ENCODE measurements around the gene FOXS1.
A peak's percentile ranks its signal among the peaks of the same experiment; 100 is the strongest.

FOXS1 gene

GRCh38 chr20:31862506-31862905, 17.1 kb upstream of the FOXS1 start:
- in situ Hi-C loops (cut with HindIII; ENCODE audit: low pct_ligation_motif_present, low pct_unique_long_range_greater_than_20kb, low sequenced_read_pairs), result no loop called here

GRCh38 chr20:31862157-31862470, 16.7 kb upstream of the FOXS1 start:
- in situ Hi-C loops (cut with HindIII; ENCODE audit: low pct_ligation_motif_present, low pct_unique_long_range_greater_than_20kb, low sequenced_read_pairs), result no loop called here
- DNase-seq, result no peak

More at GRCh38 chr20:31862506-31862905, 17.1 kb upstream of the FOXS1 start:
- no peak for DNase-seq

- peak; percentile 73 for DNase-seq
Observed at GRCh38 chr20:31861385-31862156, 16.2 kb upstream of the FOXS1 start.

GRCh38 chr20:31861135-31861384, 15.7 kb upstream of the FOXS1 start:
- no peak for DNase-seq
- in situ Hi-C loops (cut with HindIII; ENCODE audit: low pct_ligation_motif_present, low pct_unique_long_range_greater_than_20kb, low sequenced_read_pairs), result no loop called here

More at GRCh38 chr20:31861385-31862156, 16.2 kb upstream of the FOXS1 start:
- in situ Hi-C loops (cut with HindIII; ENCODE audit: low pct_ligation_motif_present, low pct_unique_long_range_greater_than_20kb, low sequenced_read_pairs), result no loop called here

GRCh38 chr20:31860390-31861134, 15.2 kb upstream of the FOXS1 start:
- in situ Hi-C loops (cut with HindIII; ENCODE audit: low pct_ligation_motif_present, low pct_unique_long_range_greater_than_20kb, low sequenced_read_pairs), result no loop called here

GRCh38 chr20:31859998-31860380, 14.6 kb upstream of the FOXS1 start:
- DNase-seq, result no peak
- in situ Hi-C loops (cut with HindIII; ENCODE audit: low pct_ligation_motif_present, low pct_unique_long_range_greater_than_20kb, low sequenced_read_pairs), result no loop called here

More at GRCh38 chr20:31860390-31861134, 15.2 kb upstream of the FOXS1 start:
- DNase-seq, result peak; percentile 68

GRCh38 chr20:31859266-31859997, 14.0 kb upstream of the FOXS1 start:
- DNase-seq, result no peak
- in situ Hi-C loops (cut with HindIII; ENCODE audit: low pct_ligation_motif_present, low pct_unique_long_range_greater_than_20kb, low sequenced_read_pairs), result no loop called here

- in situ Hi-C loops (cut with HindIII; ENCODE audit: low pct_ligation_motif_present, low pct_unique_long_range_greater_than_20kb, low sequenced_read_pairs), result no loop called here
- no peak for DNase-seq
Observed at GRCh38 chr20:31858760-31859083, 13.3 kb upstream of the FOXS1 start.

GRCh38 chr20:31857861-31858759, 12.7 kb upstream of the FOXS1 start:
- in situ Hi-C loops (cut with HindIII; ENCODE audit: low pct_ligation_motif_present, low pct_unique_long_range_greater_than_20kb, low sequenced_read_pairs), result no loop called here
- DNase-seq, result no peak

GRCh38 chr20:31856516-31856915, 11.1 kb upstream of the FOXS1 start:
- no peak for DNase-seq
- in situ Hi-C loops (cut with HindIII; ENCODE audit: low pct_ligation_motif_present, low pct_unique_long_range_greater_than_20kb, low sequenced_read_pairs), result no loop called here

GRCh38 chr20:31853481-31853880, 8.1 kb upstream of the FOXS1 start:
- in situ Hi-C loops (cut with HindIII; ENCODE audit: low pct_ligation_motif_present, low pct_unique_long_range_greater_than_20kb, low sequenced_read_pairs), result no loop called here
- DNase-seq, result no peak

GRCh38 chr20:31851240-31851955, 6.0 kb upstream of the FOXS1 start:
- DNase-seq, result no peak
- in situ Hi-C loops (cut with HindIII; ENCODE audit: low pct_ligation_motif_present, low pct_unique_long_range_greater_than_20kb, low sequenced_read_pairs), result no loop called here

GRCh38 chr20:31849306-31849930, 4.0 kb upstream of the FOXS1 start:
- no peak for DNase-seq
- in situ Hi-C loops (cut with HindIII; ENCODE audit: low pct_ligation_motif_present, low pct_unique_long_range_greater_than_20kb, low sequenced_read_pairs), result no loop called here

- DNase-seq, result no peak
- in situ Hi-C loops (cut with HindIII; ENCODE audit: low pct_ligation_motif_present, low pct_unique_long_range_greater_than_20kb, low sequenced_read_pairs), result no loop called here
Observed at GRCh38 chr20:31848088-31848999, 2.9 kb upstream of the FOXS1 start.

- no peak for DNase-seq
- in situ Hi-C loops (cut with HindIII; ENCODE audit: low pct_ligation_motif_present, low pct_unique_long_range_greater_than_20kb, low sequenced_read_pairs), result no loop called here
Observed at GRCh38 chr20:31846793-31847138, 1.4 kb upstream of the FOXS1 start.

- in situ Hi-C loops (cut with HindIII; ENCODE audit: low pct_ligation_motif_present, low pct_unique_long_range_greater_than_20kb, low sequenced_read_pairs), result no loop called here
- no peak for DNase-seq
Observed at GRCh38 chr20:31844737-31845299, 586 bp downstream of the FOXS1 start.

GRCh38 chr20:31843881-31844280, 1.5 kb downstream of the FOXS1 start:
- in situ Hi-C loops (cut with HindIII; ENCODE audit: low pct_ligation_motif_present, low pct_unique_long_range_greater_than_20kb, low sequenced_read_pairs), result no loop called here
- no peak for DNase-seq

Data from ACHN (cell line).